Measurements from ENCODE around the gene DENND5A. TPM values are rescaled to one million over a fixed set of nuclear protein-coding genes. Genes with fewer than 3 reads are reported as not detected.

The DENND5A gene
- total and polyA plus RNA-seq, 9 of the 15 experiments (the other 6 are each of a cell fraction or from before 2014, with no cell fraction given): 11.7 to 130 (median 46.3) TPM

- no peak for TF ChIP-seq ZBTB11 (CRISPR knock-in tag; IDR thresholded peaks at IDR 0.05)
- no peak for TF ChIP-seq ZNF76 (CRISPR knock-in tag; IDR thresholded peaks at IDR 0.05; ENCODE audit: borderline replicate concordance)
- no peak for TF ChIP-seq RERE (CRISPR knock-in tag; IDR thresholded peaks at IDR 0.05; ENCODE audit: borderline replicate concordance)
- TF ChIP-seq KAT2B (IDR thresholded peaks at IDR 0.05; ENCODE audit: low read depth, low read length): no peak
- TF ChIP-seq ZNF3 (CRISPR knock-in tag; IDR thresholded peaks at IDR 0.05): no peak
Observed at GRCh38 chr11:9254416-9254815, 10.7 kb downstream of the DENND5A start (continued).
